ENCODE data around the gene PRR5. TPM values are rescaled to one million over a fixed set of nuclear protein-coding genes. Genes with fewer than 3 reads are reported as not detected.

PRR5 gene
- total RNA-seq, 1 experiment from 2014 or later = 11.8 TPM

DNA sequence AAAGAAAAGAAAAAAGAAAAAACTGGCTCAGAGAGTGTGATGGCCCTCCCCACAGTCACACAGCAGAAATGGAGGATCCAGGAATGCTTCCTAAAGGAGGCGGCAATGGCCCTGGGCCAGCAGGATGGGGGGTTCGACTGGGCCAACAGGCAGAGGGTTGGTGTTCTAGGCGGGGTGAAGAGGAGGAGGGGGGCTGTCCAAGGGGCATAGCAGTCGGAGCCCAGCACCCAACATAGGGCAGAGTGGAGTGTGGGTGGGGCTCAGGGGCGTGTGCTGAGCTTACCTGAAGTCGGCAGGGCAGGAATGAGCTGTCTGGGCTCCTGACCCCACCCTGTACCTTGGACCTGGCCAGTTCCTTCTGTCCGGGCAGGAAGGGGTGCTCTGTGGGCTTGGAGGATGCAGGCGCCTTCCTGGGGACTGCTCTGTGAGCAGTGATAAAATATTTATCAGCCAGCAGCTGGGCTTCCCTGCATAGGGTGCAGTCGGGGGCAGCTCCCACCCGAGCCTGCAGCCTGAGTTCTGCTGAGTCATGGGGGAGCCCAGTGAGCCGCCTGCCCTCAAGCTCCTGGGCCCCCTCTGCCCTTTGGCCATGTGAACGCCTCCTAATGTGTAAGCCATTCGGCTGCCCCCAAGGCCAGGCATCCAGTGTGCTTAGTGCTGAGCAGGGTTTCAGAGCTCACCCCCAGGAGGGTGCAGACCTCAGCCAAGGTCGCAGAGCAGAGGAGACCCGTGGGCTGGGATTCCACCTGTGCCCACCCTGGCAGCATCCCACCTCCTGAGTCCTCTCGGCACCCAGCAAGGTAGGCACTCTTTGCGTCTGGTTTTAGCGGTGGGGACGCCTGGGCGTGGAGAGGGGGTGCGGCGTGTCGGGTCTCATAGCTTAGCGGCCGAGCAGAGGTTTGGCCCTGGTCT lies 25.3 kb upstream of the PRR5 start:
- Mint-ChIP-seq H3K36me3 (ENCODE audit: insufficient read depth in 1 of 3, low read depth in 3 of 3) (no peaks in the 10 kb centered on the region), H3K9me3 (no peaks in the 10 kb centered on the region), H3K4me3 (no peak overlapping the region), H3K27ac (no peak overlapping the region; a peak in 1 of 7 replicates), H3K4me1 (peaks cover 4 to 27% of the 10 kb centered on the region in 2 experiments; a peak in 2 of 4 replicates), H3K27me3 (ENCODE audit: low read depth) (peaks cover 22% of the 10 kb centered on the region)
- no peaks in the 10 kb centered on the region for H3K79me1 ChIP-seq (ENCODE audit: insufficient read depth, low read depth, low read length, poor library complexity, severe bottlenecking)
- no peaks in the 10 kb centered on the region for H3K23me2 ChIP-seq (ENCODE audit: insufficient read length, low read depth, low read length, poor library complexity, severe bottlenecking)
- H3K14ac ChIP-seq (ENCODE audit: insufficient read depth, low read length) = no peak overlapping the region; the same call in 1 of the 2 replicates
- no peaks in the 10 kb centered on the region; the same call in 1 of the 2 replicates for H3K27me3 ChIP-seq (ENCODE audit: insufficient read depth, low read length)
- H2BK15ac ChIP-seq (ENCODE audit: low read depth, low read length) = no peak overlapping the region
- DNase-seq = no peak
- H2BK20ac ChIP-seq (ENCODE audit: low read depth, low read length, poor library complexity, severe bottlenecking) = no peak overlapping the region
- no peak overlapping the region for H4K8ac ChIP-seq (replicated peaks; ENCODE audit: insufficient read length, low read depth, low read length)
- peak overlapping the region; percentile 6 for H3K18ac ChIP-seq (ENCODE audit: insufficient read length, low read depth, low read length)
- H2AK5ac ChIP-seq (ENCODE audit: insufficient read length, low read length) = no peak overlapping the region
- H4K20me1 ChIP-seq (ENCODE audit: control insufficient read depth, insufficient read depth, insufficient read length) = no peaks in the 10 kb centered on the region
- H3K4me1 ChIP-seq (ENCODE audit: insufficient read depth, low read length) = no peaks in the 10 kb centered on the region
- WGBS (ENCODE audit: extremely low coverage, insufficient read length, low lambda C conversion rate) = no CpG with 5 or more reads among the region's 25 CpGs
- TF ChIP-seq, protein P1, sequence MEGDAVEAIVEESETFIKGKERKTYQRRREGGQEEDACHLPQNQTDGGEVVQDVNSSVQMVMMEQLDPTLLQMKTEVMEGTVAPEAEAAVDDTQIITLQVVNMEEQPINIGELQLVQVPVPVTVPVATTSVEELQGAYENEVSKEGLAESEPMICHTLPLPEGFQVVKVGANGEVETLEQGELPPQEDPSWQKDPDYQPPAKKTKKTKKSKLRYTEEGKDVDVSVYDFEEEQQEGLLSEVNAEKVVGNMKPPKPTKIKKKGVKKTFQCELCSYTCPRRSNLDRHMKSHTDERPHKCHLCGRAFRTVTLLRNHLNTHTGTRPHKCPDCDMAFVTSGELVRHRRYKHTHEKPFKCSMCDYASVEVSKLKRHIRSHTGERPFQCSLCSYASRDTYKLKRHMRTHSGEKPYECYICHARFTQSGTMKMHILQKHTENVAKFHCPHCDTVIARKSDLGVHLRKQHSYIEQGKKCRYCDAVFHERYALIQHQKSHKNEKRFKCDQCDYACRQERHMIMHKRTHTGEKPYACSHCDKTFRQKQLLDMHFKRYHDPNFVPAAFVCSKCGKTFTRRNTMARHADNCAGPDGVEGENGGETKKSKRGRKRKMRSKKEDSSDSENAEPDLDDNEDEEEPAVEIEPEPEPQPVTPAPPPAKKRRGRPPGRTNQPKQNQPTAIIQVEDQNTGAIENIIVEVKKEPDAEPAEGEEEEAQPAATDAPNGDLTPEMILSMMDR (conservative IDR thresholded peaks at IDR 0.05) = no peak
- H3K27ac ChIP-seq (ENCODE audit: insufficient read length, low read depth, low read length) = no peak overlapping the region
- H3K56ac ChIP-seq (ENCODE audit: insufficient read length, low read depth, low read length) = no peak overlapping the region
- no peak overlapping the region for H3K4me2 ChIP-seq (ENCODE audit: insufficient read depth, insufficient read length, low read length)
- no peak overlapping the region for H2BK120ac ChIP-seq (ENCODE audit: low read depth, low read length, poor library complexity, severe bottlenecking)
- no peak overlapping the region for H3T11ph ChIP-seq (ENCODE audit: low read length)
- H2BK12ac ChIP-seq (ENCODE audit: insufficient read length, low read depth, low read length) = no peak overlapping the region
- no peak overlapping the region for H3K23ac ChIP-seq (ENCODE audit: insufficient read length, low read depth, low read length)
- no peak overlapping the region for H4K91ac ChIP-seq (ENCODE audit: insufficient read length, low read depth, low read length)
- no peaks in the 10 kb centered on the region for H3K79me2 ChIP-seq (ENCODE audit: insufficient read depth, low read length)
- H3K9ac ChIP-seq (ENCODE audit: extremely low read depth, insufficient read length, low read length) = no peak overlapping the region
- no peak overlapping the region for H3K4ac ChIP-seq (ENCODE audit: low read depth, low read length)
- H2BK5ac ChIP-seq (ENCODE audit: insufficient read length, low read length) = no peak overlapping the region
- H2AFZ ChIP-seq (ENCODE audit: low read length) = no peak overlapping the region
- no peak overlapping the region for H4K5ac ChIP-seq (ENCODE audit: insufficient read length, low read depth, low read length)
- H3K9me3 ChIP-seq (ENCODE audit: control insufficient read depth, low read depth, low read length) = no peaks in the 10 kb centered on the region
